HUES48 (cell line): ENCODE data around the gene PDE11A.

Source experiments
- H3K27ac ChIP-seq: one replicate; pipeline ENCODE4 v1.7.0; 2013; ENCODE audit warnings: low read depth, low read length, inconsistent platforms
- H3K27me3 ChIP-seq: 2 replicates; pipeline ENCODE4 v1.6.1; 2013; ENCODE audit warnings: mild to moderate bottlenecking, low read length; ENCODE audit not compliant: control insufficient read depth, insufficient read depth
- H3K36me3 ChIP-seq: 2 replicates; pipeline ENCODE4 v1.6.1; 2013; ENCODE audit warnings: low read length; ENCODE audit not compliant: control insufficient read depth, insufficient read depth
- H3K4me1 ChIP-seq: 2 replicates; pipeline ENCODE4 v1.6.1; 2013; ENCODE audit warnings: mild to moderate bottlenecking, low read length; ENCODE audit not compliant: control insufficient read depth, insufficient read depth
- H3K4me3 ChIP-seq: 2 replicates; pipeline ENCODE4 v1.5.1; 2013; ENCODE audit warnings: mild to moderate bottlenecking, low read depth, low read length
- H3K9ac ChIP-seq: 2 replicates; pipeline ENCODE4 v1.6.1; 2013; ENCODE audit warnings: mild to moderate bottlenecking, low read depth, low read length, moderate library complexity
- H3K9me3 ChIP-seq: 2 replicates; pipeline ENCODE4 v1.6.1; 2013; ENCODE audit warnings: low read length; ENCODE audit not compliant: control insufficient read depth, insufficient read depth

PDE11A gene

GRCh38 chr2:177584030-177584692 lies 488.4 kb downstream of the PDE11A start:
- Histone ChIP-seq H3K27me3 (no peaks in the 10 kb centered on the region), H3K4me1 (no peaks in the 10 kb centered on the region), H3K27ac (no peak overlapping the region), H3K9ac (no peak overlapping the region), H3K4me3 (no peak overlapping the region), H3K36me3 (no peaks in the 10 kb centered on the region), H3K9me3 (no peaks in the 10 kb centered on the region)

GRCh38 chr2:177582000-177582399 lies 490.6 kb downstream of the PDE11A start:
- Histone ChIP-seq H3K4me3 (no peak overlapping the region), H3K36me3 (no peaks in the 10 kb centered on the region), H3K27ac (no peak overlapping the region), H3K9ac (no peak overlapping the region), H3K4me1 (no peaks in the 10 kb centered on the region), H3K27me3 (no peaks in the 10 kb centered on the region), H3K9me3 (no peaks in the 10 kb centered on the region)

- Histone ChIP-seq H3K36me3 (no peaks in the 10 kb centered on the region), H3K9me3 (no peaks in the 10 kb centered on the region), H3K4me3 (no peak overlapping the region), H3K27ac (no peak overlapping the region), H3K4me1 (no peaks in the 10 kb centered on the region), H3K9ac (no peak overlapping the region), H3K27me3 (no peaks in the 10 kb centered on the region)
Measured at GRCh38 chr2:177579486-177580036, 493.0 kb downstream of the PDE11A start.

- Histone ChIP-seq H3K9ac (no peak overlapping the region), H3K9me3 (no peaks in the 10 kb centered on the region), H3K4me3 (no peak overlapping the region), H3K36me3 (no peaks in the 10 kb centered on the region), H3K27ac (no peak overlapping the region), H3K4me1 (no peaks in the 10 kb centered on the region), H3K27me3 (no peaks in the 10 kb centered on the region)
Measured at GRCh38 chr2:177578454-177578853, 494.1 kb downstream of the PDE11A start.

- Histone ChIP-seq H3K4me3 (no peak overlapping the region), H3K36me3 (no peaks in the 10 kb centered on the region), H3K4me1 (no peaks in the 10 kb centered on the region), H3K27ac (no peak overlapping the region), H3K27me3 (no peaks in the 10 kb centered on the region), H3K9ac (no peak overlapping the region), H3K9me3 (no peaks in the 10 kb centered on the region)
Measured at GRCh38 chr2:177577075-177577474, 495.5 kb downstream of the PDE11A start.

GRCh38 chr2:177575358-177575757 lies 497.2 kb downstream of the PDE11A start:
- no peaks in the 10 kb centered on the region for H3K36me3 ChIP-seq
- no peak overlapping the region for H3K4me3 ChIP-seq
- no peaks in the 10 kb centered on the region for H3K27me3 ChIP-seq
- H3K4me1 ChIP-seq, result no peaks in the 10 kb centered on the region
- H3K9me3 ChIP-seq, result no peaks in the 10 kb centered on the region
- H3K9ac ChIP-seq, result no peak overlapping the region
- no peak overlapping the region for H3K27ac ChIP-seq

GRCh38 chr2:177574356-177574755 lies 498.2 kb downstream of the PDE11A start:
- no peaks in the 10 kb centered on the region for H3K9me3 ChIP-seq
- no peak overlapping the region for H3K4me3 ChIP-seq
- no peaks in the 10 kb centered on the region for H3K27me3 ChIP-seq
- H3K9ac ChIP-seq, result no peak overlapping the region
- H3K4me1 ChIP-seq, result no peaks in the 10 kb centered on the region
- H3K27ac ChIP-seq, result no peak overlapping the region
- H3K36me3 ChIP-seq, result no peaks in the 10 kb centered on the region
